CD4-positive, alpha-beta T cell treated with Interleukin-6 at 100 ng/mL for 8 hours (primary cell): ENCODE results near the gene AASDHPPT.
A peak's percentile ranks its signal among the peaks of the same experiment; 100 is the strongest.

Experiments used
- DNase-seq: peaks from one replicate; pipeline ENCODE4 v3.0.0-alpha.2; 2020; ENCODE audit warnings: mixed read lengths, low spot score

The AASDHPPT gene

GRCh38 chr11:106086850-106087249, 9.4 kb downstream of the AASDHPPT start:
- DNase-seq = no peak

GRCh38 chr11:106087815-106088435, 10.5 kb downstream of the AASDHPPT start:
- DNase-seq = peak; percentile 25

GRCh38 chr11:106088896-106089295, 11.4 kb downstream of the AASDHPPT start:
- no peak for DNase-seq

- no peak for DNase-seq
These were observed 14.1 kb downstream of the AASDHPPT start for GRCh38 chr11:106091480-106092123.

- no peak for DNase-seq
These were observed 15.0 kb downstream of the AASDHPPT start for GRCh38 chr11:106092446-106092845.

GRCh38 chr11:106098893-106099553, 21.6 kb downstream of the AASDHPPT start:
- DNase-seq = no peak

GRCh38 chr11:106101370-106101769, 23.9 kb downstream of the AASDHPPT start:
- no peak for DNase-seq

GRCh38 chr11:106101819-106102218, 24.4 kb downstream of the AASDHPPT start:
- DNase-seq = no peak

GRCh38 chr11:106105986-106106385, 28.5 kb downstream of the AASDHPPT start:
- DNase-seq = no peak

- DNase-seq = no peak
These were observed 44.3 kb downstream of the AASDHPPT start for GRCh38 chr11:106121570-106122320.

- no peak for DNase-seq
These were observed 50.1 kb downstream of the AASDHPPT start for GRCh38 chr11:106127604-106128003.

- no peak for DNase-seq
These were observed 51.3 kb downstream of the AASDHPPT start for GRCh38 chr11:106128740-106129139.

- no peak for DNase-seq
These were observed 54.5 kb downstream of the AASDHPPT start for GRCh38 chr11:106131998-106132397.

GRCh38 chr11:106132582-106133354, 55.3 kb downstream of the AASDHPPT start:
- DNase-seq = no peak

- DNase-seq = no peak
These were observed 56.1 kb downstream of the AASDHPPT start for GRCh38 chr11:106133529-106133928.

GRCh38 chr11:106137061-106137460, 59.6 kb downstream of the AASDHPPT start:
- no peak for DNase-seq

GRCh38 chr11:106137758-106138157, 60.3 kb downstream of the AASDHPPT start:
- DNase-seq = no peak
